Endothelial cell of umbilical vein (primary cell): ENCODE results near the gene XPO6.

Experiments used
- EZH2 ChIP-seq: IDR thresholded peaks from 2 replicates; pipeline ENCODE4 v1.6.1; 2012; ENCODE audit warnings: borderline replicate concordance, low read depth, mild to moderate bottlenecking, moderate library complexity, low read length, inconsistent platforms; ENCODE audit not compliant: severe bottlenecking
- FOS ChIP-seq: IDR thresholded peaks from 2 replicates; pipeline ENCODE4 v1.6.1; 2011; ENCODE audit warnings: mild to moderate bottlenecking, low read length, moderate library complexity, borderline replicate concordance; ENCODE audit not compliant: insufficient read depth
- JUN ChIP-seq: IDR thresholded peaks from 2 replicates; pipeline ENCODE4 v1.6.1; 2011; ENCODE audit warnings: borderline replicate concordance, low read depth; ENCODE audit not compliant: insufficient read length, insufficient read depth
- MYC ChIP-seq: IDR thresholded peaks from one replicate; pipeline ENCODE4 v1.6.1; 2011; ENCODE audit warnings: mild to moderate bottlenecking, low read depth, low read length
- POLR2A ChIP-seq: IDR thresholded peaks from 2 replicates; pipeline ENCODE4 v1.6.1; 2012; ENCODE audit warnings: low read depth, mild to moderate bottlenecking, control low read depth, low read length
- POLR2AphosphoS5 ChIP-seq: IDR thresholded peaks from 2 replicates; pipeline ENCODE4 v1.6.1; 2012; ENCODE audit warnings: low read depth, mild to moderate bottlenecking, control low read depth, low read length, moderate library complexity; ENCODE audit not compliant: insufficient read depth
- TF ChIP-seq, protein P1 (sequence below), 2 donors: IDR thresholded peaks; 1 replicate in 1 of 2; 2 replicates in 1 of 2; pipeline ENCODE4 v1.5.1; 2011; ENCODE audit warnings: low read length in 2 of 2, mild to moderate bottlenecking in 2 of 2, moderate library complexity in 2 of 2, control low read depth in 1 of 2, inconsistent platforms in 1 of 2, low read depth in 1 of 2; ENCODE audit not compliant: insufficient read depth in 1 of 2; ENCODE audit errors: extremely low read depth in 1 of 2
- TF ChIP-seq, protein P2 (sequence below): IDR thresholded peaks from 2 replicates; pipeline ENCODE4 v1.6.1; 2011; ENCODE audit not compliant: insufficient read depth, insufficient read length

- TF ChIP-seq, protein P1, sequence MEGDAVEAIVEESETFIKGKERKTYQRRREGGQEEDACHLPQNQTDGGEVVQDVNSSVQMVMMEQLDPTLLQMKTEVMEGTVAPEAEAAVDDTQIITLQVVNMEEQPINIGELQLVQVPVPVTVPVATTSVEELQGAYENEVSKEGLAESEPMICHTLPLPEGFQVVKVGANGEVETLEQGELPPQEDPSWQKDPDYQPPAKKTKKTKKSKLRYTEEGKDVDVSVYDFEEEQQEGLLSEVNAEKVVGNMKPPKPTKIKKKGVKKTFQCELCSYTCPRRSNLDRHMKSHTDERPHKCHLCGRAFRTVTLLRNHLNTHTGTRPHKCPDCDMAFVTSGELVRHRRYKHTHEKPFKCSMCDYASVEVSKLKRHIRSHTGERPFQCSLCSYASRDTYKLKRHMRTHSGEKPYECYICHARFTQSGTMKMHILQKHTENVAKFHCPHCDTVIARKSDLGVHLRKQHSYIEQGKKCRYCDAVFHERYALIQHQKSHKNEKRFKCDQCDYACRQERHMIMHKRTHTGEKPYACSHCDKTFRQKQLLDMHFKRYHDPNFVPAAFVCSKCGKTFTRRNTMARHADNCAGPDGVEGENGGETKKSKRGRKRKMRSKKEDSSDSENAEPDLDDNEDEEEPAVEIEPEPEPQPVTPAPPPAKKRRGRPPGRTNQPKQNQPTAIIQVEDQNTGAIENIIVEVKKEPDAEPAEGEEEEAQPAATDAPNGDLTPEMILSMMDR (IDR thresholded peaks at IDR 0.05; ENCODE audit: extremely low read depth in 1 of 2, insufficient read depth in 1 of 2, low read depth in 1 of 2, low read length in 2 of 2): no peak
- no peak for TF ChIP-seq POLR2AphosphoS5
- no peak for TF ChIP-seq POLR2A
- no peak for TF ChIP-seq EZH2
- TF ChIP-seq FOS: no peak
- TF ChIP-seq, protein P2, sequence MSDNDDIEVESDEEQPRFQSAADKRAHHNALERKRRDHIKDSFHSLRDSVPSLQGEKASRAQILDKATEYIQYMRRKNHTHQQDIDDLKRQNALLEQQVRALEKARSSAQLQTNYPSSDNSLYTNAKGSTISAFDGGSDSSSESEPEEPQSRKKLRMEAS: no peak
- TF ChIP-seq JUN: no peak
- TF ChIP-seq MYC: no peak
Measured at GRCh38 chr16:28051486-28051885, 160.3 kb downstream of the XPO6 start.
